Stimulated activated CD8-positive, alpha-beta memory T cell treated with anti-CD3 and anti-CD28 coated beads, Interleukin-12 subunit alpha, Interleukin-12 subunit beta, amount 100 ng/mL, for 24 hours (primary cell): ENCODE results near the gene DQX1.

Source experiments
- DNase-seq: peaks from one replicate; pipeline ENCODE4 v3.0.0-alpha.2; 2020; ENCODE audit errors: extremely low read depth

Gene DQX1

GRCh38 chr2:74554820-74555531, 28.9 kb upstream of the DQX1 start:
- DNase-seq: no peak

- DNase-seq: peak; percentile 68
Observed at GRCh38 chr2:74553892-74554819, 28.1 kb upstream of the DQX1 start, which contains the start of the genes DOK1 and LOXL3. DOK1 (plus strand) TSS chr2:74554720; CDS start chr2:74554755, 35 bp downstream. LOXL3 (minus strand) TSS chr2:74553942; CDS start chr2:74552634, 1,308 bp downstream.

- no peak for DNase-seq
Observed at GRCh38 chr2:74552914-74553811, 27.1 kb upstream of the DQX1 start.

- no peak for DNase-seq
Observed at GRCh38 chr2:74551942-74552913, 26.2 kb upstream of the DQX1 start.

GRCh38 chr2:74551530-74551929, 25.5 kb upstream of the DQX1 start:
- DNase-seq: no peak

GRCh38 chr2:74550231-74550630, 24.2 kb upstream of the DQX1 start:
- DNase-seq: no peak

GRCh38 chr2:74548900-74549826, 23.1 kb upstream of the DQX1 start:
- no peak for DNase-seq

GRCh38 chr2:74548285-74548899, 22.4 kb upstream of the DQX1 start:
- DNase-seq: no peak

- DNase-seq: no peak
Observed at GRCh38 chr2:74546004-74546403, 20.0 kb upstream of the DQX1 start.

GRCh38 chr2:74544634-74545033, 18.6 kb upstream of the DQX1 start:
- DNase-seq: no peak

- no peak for DNase-seq
Observed at GRCh38 chr2:74542978-74543377, 16.9 kb upstream of the DQX1 start.

GRCh38 chr2:74540291-74540690, 14.3 kb upstream of the DQX1 start:
- DNase-seq: no peak

GRCh38 chr2:74538881-74539339, 12.9 kb upstream of the DQX1 start:
- no peak for DNase-seq

- DNase-seq: no peak
Observed at GRCh38 chr2:74537140-74537539, 11.1 kb upstream of the DQX1 start.

GRCh38 chr2:74536166-74536950, 10.3 kb upstream of the DQX1 start:
- no peak for DNase-seq

GRCh38 chr2:74535440-74535965, 9.5 kb upstream of the DQX1 start:
- no peak for DNase-seq

- no peak for DNase-seq
Observed at GRCh38 chr2:74534411-74534810, 8.4 kb upstream of the DQX1 start.

GRCh38 chr2:74533464-74533863, 7.4 kb upstream of the DQX1 start:
- no peak for DNase-seq
